Left colon (tissue), 2 donors: ENCODE data around the gene HHIPL2. TPM values are rescaled to one million over a fixed set of nuclear protein-coding genes. Genes with fewer than 3 reads are reported as not detected.
"Not testable (repeated sequence)": the region's sequence is repeated elsewhere in the genome, so short reads cannot be mapped to it uniquely, and the experiment has no call there.

Source experiments
- ATAC-seq: fragments of 200-7000 bp; cut with Tn5 transposase; one replicate; pipeline ENCODE4 v1.9.1; 2020; ENCODE audit warnings: mild to moderate bottlenecking, moderate library complexity
- DNase-seq, 2 donors: peaks; one replicate each; pipeline ENCODE4 v3.0.0-alpha.2; 2020
- intact Hi-C, 2 donors: fragments of 100-400 bp; cut with DNase I in 1 of 2; cut with micrococcal nuclease in 1 of 2; formaldehyde crosslinking; loops; one replicate each; pipeline versions ENCODE4 v1.11.2 to v1.14.0; 2022; cut with DNase I, micrococcal nuclease
- total RNA-seq, 2 donors: library from RNA; stranded (reverse); fragmentation: NEBNext Ultra II Directional; extraction: Animal tissue kit (Norgen Biotek cat#: 25700); gene quantifications; one replicate each; pipeline ENCODE4 v1.2.1, GENCODE V29; 2021
- donor health status: DM: no; HTN: no; CAD: no.
- donor health status: DM: yes; HTN: yes; CAD: no.

HHIPL2 gene
- total RNA-seq, 2 donors from 2014 or later: 0.67 to 0.70 TPM

DNA sequence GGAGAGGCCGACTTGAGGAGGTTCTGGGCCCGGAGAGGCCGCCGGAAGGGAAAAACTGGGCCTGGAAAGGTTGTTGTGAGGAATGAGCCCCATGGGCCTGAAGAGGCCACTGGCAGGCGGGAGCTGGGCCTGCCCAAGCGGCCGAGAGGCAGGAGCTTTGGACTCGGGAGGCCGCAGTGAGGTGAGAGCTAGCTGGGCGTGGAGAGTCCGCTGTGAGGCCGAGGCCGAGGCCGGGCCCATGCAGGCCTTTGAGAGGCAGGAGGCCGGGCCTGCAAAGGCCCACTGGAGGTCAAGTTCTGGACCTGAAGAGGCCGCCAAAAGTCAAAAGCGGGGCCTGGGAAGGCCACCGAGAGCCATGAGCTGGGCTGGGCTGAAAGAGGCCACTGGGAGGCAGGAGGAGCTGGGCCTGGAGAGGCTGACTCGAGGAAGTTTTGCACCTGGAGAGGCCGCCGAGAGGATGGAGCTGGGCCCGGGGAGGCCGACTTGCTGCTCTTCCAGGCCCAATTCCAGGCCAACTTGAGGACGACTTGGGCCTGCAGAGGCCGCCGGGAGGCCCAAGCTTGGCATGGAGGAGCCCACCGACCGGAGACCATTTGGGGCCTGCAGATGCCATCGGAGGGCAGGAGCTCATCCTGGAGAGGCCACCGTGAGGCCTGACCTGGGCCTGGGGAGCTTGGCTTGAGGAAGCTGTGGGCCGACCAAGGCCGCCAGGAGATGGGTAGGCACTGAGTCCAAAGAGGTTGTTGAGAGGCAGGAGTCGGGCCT is 74.9 kb downstream of the HHIPL2 start:
- DNase-seq, ATAC-seq, intact Hi-C loops: not testable (repeated sequence)

Other genes with a start within 250 kb of the HHIPL2 start
- 1 to 10 TPM; 4.2 to 4.6 TPM for gene TAF1A, start 41.8 kb upstream of the HHIPL2 start, total RNA-seq
- 10 to 100 TPM; 67.4 to 68.3 TPM for gene MIA3, start 70.0 kb upstream of the HHIPL2 start, total RNA-seq
- 10 to 100 TPM; 30.6 to 41.2 TPM for gene AIDA, start 164.4 kb upstream of the HHIPL2 start, total RNA-seq
- 10 to 100 TPM; 65.9 to 71.4 TPM for gene BROX, start 164.5 kb upstream of the HHIPL2 start, total RNA-seq
- 10 to 100 TPM; 17.8 to 19.1 TPM for gene FAM177B, start 189.1 kb upstream of the HHIPL2 start, total RNA-seq